HepG2 (cell line): ENCODE measurements around the gene CD19. TPM values are rescaled to one million over a fixed set of nuclear protein-coding genes. Genes with fewer than 3 reads are reported as not detected.
A peak's percentile ranks its signal among the peaks of the same experiment; 100 is the strongest.

Experiments
- CBX2 ChIP-seq, 2 experiments: fragments of 200-600 bp in 1 of 2; sonication (generic); formaldehyde crosslinking in 1 of 2; IDR thresholded peaks; 2 replicates each; pipeline versions ENCODE4 v1.7.0 to v1.8.1; 2018 to 2022; ENCODE audit warnings: low read depth in 2 of 2, low read length in 1 of 2, mild to moderate bottlenecking in 1 of 2, missing genetic modification reagents in 1 of 2
- MED8 ChIP-seq: sonication (generic); formaldehyde crosslinking; IDR thresholded peaks from 2 replicates; pipeline ENCODE4 v1.8.1; 2023; ENCODE audit warnings: mild to moderate bottlenecking, missing genetic modification reagents; ENCODE audit not compliant: insufficient replicate concordance
- NPAS2 ChIP-seq: sonication (generic); formaldehyde crosslinking; IDR thresholded peaks from 2 replicates; pipeline ENCODE4 v1.8.0; 2022; ENCODE audit warnings: mild to moderate bottlenecking, missing genetic modification reagents, borderline replicate concordance
- SP1 ChIP-seq, 2 experiments: fragments of 450-650 bp in 1 of 2; sonication (generic) in 1 of 2; formaldehyde crosslinking in 1 of 2; IDR thresholded peaks; 2 replicates each; pipeline versions ENCODE4 v1.4.0 to v1.6.1; 2016 to 2020; ENCODE audit warnings: missing genetic modification reagents in 1 of 2
- SPEN ChIP-seq: sonication (generic); formaldehyde crosslinking; IDR thresholded peaks from 2 replicates; pipeline ENCODE4 v1.5.1; 2020; ENCODE audit warnings: low read depth, mild to moderate bottlenecking, missing genetic modification reagents
- TCF12 ChIP-seq, 2 experiments: fragments of 450-650 bp in 1 of 2; sonication (generic) in 1 of 2; formaldehyde crosslinking in 1 of 2; IDR thresholded peaks; 2 replicates each; pipeline versions ENCODE4 v1.6.1 to v1.8.0; 2017 to 2022; ENCODE audit warnings: antibody characterized with exemption in 1 of 2, mild to moderate bottlenecking in 1 of 2, missing genetic modification reagents in 1 of 2, moderate library complexity in 1 of 2
- TCF7 ChIP-seq: sonication (generic); IDR thresholded peaks from 2 replicates; pipeline ENCODE4 v1.6.1; 2016; ENCODE audit warnings: antibody characterized with exemption, low read depth
- ZNF367 ChIP-seq: sonication (generic); formaldehyde crosslinking; IDR thresholded peaks from 2 replicates; pipeline ENCODE4 v1.4.0; 2020; ENCODE audit warnings: missing genetic modification reagents, borderline replicate concordance
- ZNF572 ChIP-seq: sonication (generic); formaldehyde crosslinking; IDR thresholded peaks from 2 replicates; pipeline ENCODE4 v1.5.1; 2020; ENCODE audit warnings: mild to moderate bottlenecking, missing genetic modification reagents
- ZNF816 ChIP-seq: sonication (generic); formaldehyde crosslinking; IDR thresholded peaks from 2 replicates; pipeline ENCODE4 v1.8.0; 2022; ENCODE audit warnings: missing genetic modification reagents, mild to moderate bottlenecking, borderline replicate concordance
- polyA plus RNA-seq, 8 experiments: library from polyadenylated mRNA; depleted of rRNA in 3 of 8; stranded (reverse) in 7 of 8; unstranded in 1 of 8; fragments of >200 nt; fragmentation: Illumina TruSeq in 4 of 8; extraction: Trizol in 4 of 8; gene quantifications; 2 replicates each; pipeline versions ENCODE4 v1.2.1 to v1.2.3, GENCODE V29; 2011 to 2016; ENCODE audit warnings: low read depth in 4 of 8, missing spikeins in 1 of 8, mixed read lengths in 1 of 8; ENCODE audit not compliant: insufficient read depth in 1 of 8
- total RNA-seq, 5 experiments: library from RNA; depleted of rRNA; stranded (reverse); fragments of >200 nt; fragmentation: Illumina TruSeq; extraction: Trizol; gene quantifications; 2 replicates each; pipeline ENCODE4 v1.2.3, GENCODE V29; 2016; ENCODE audit warnings: low read depth in 1 of 5
- TF ChIP-seq, protein P1 (sequence below): sonication (generic); formaldehyde crosslinking; IDR thresholded peaks from 2 replicates; pipeline ENCODE4 v1.4.0; 2020; ENCODE audit warnings: missing genetic modification reagents, borderline replicate concordance
- TF ChIP-seq, protein P2 (sequence below): sonication (generic); formaldehyde crosslinking; IDR thresholded peaks from 2 replicates; pipeline ENCODE4 v1.4.0; 2020; ENCODE audit warnings: missing genetic modification reagents, borderline replicate concordance
- TF ChIP-seq, protein P3 (sequence below): sonication (generic); formaldehyde crosslinking; IDR thresholded peaks from 2 replicates; pipeline ENCODE4 v1.5.0; 2020; ENCODE audit warnings: missing genetic modification reagents
- TF ChIP-seq, protein P4 (sequence below): sonication (generic); formaldehyde crosslinking; IDR thresholded peaks from 2 replicates; pipeline ENCODE4 v1.8.0; 2022; ENCODE audit warnings: missing genetic modification reagents, mild to moderate bottlenecking, borderline replicate concordance
- TF ChIP-seq, protein P5 (sequence below): sonication (generic); formaldehyde crosslinking; IDR thresholded peaks from 2 replicates; pipeline ENCODE4 v1.4.0; 2020; ENCODE audit warnings: low read depth, mild to moderate bottlenecking, missing genetic modification reagents

CD19 gene
- total and polyA plus RNA-seq, 2 of the 13 experiments (the other 11 are each of a cell fraction or from before 2014, with no cell fraction given): 0.55 to 1.1 TPM

DNA sequence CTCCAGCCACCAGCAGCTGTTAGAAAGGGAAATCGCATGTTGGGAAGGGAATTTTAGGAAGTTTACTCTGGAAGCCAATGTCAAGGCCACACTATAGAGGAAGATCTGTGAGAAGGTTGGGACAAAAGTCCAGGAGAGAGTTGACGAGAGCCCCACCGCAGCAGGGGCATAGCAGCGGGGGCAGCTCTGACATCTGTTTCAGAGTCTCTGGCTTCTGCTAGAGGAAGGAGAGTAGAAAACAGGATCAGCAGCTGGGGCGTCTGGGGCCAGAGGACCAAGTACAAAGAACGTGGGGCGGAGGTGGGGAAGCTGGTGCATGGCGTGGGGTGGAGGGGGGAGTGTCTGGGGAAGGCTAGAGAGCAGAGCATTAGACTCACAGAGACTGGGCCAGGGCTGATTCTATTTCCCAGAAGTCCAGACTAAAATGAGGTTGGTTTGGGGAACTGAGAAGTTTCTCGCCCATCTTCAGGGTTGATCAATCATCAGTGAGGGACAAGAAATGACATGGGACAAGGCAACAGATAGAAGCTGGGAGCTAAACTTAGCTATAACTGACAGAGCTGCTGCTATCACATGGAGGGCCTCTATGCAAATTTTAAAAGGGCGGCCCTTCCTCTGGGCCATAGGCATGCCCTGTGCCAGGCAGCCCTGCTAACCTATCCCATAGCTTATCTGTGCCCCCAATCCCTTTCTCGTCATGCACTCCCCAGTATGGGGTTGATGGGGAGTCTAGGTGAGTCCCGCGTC, 7.9 kb upstream of the CD19 start (continued):
- no peak for TF ChIP-seq SP1 (IDR thresholded peaks at IDR 0.05)
- no peak for TF ChIP-seq SP1 (CRISPR knock-in tag; IDR thresholded peaks at IDR 0.05)
- TF ChIP-seq, protein P1, sequence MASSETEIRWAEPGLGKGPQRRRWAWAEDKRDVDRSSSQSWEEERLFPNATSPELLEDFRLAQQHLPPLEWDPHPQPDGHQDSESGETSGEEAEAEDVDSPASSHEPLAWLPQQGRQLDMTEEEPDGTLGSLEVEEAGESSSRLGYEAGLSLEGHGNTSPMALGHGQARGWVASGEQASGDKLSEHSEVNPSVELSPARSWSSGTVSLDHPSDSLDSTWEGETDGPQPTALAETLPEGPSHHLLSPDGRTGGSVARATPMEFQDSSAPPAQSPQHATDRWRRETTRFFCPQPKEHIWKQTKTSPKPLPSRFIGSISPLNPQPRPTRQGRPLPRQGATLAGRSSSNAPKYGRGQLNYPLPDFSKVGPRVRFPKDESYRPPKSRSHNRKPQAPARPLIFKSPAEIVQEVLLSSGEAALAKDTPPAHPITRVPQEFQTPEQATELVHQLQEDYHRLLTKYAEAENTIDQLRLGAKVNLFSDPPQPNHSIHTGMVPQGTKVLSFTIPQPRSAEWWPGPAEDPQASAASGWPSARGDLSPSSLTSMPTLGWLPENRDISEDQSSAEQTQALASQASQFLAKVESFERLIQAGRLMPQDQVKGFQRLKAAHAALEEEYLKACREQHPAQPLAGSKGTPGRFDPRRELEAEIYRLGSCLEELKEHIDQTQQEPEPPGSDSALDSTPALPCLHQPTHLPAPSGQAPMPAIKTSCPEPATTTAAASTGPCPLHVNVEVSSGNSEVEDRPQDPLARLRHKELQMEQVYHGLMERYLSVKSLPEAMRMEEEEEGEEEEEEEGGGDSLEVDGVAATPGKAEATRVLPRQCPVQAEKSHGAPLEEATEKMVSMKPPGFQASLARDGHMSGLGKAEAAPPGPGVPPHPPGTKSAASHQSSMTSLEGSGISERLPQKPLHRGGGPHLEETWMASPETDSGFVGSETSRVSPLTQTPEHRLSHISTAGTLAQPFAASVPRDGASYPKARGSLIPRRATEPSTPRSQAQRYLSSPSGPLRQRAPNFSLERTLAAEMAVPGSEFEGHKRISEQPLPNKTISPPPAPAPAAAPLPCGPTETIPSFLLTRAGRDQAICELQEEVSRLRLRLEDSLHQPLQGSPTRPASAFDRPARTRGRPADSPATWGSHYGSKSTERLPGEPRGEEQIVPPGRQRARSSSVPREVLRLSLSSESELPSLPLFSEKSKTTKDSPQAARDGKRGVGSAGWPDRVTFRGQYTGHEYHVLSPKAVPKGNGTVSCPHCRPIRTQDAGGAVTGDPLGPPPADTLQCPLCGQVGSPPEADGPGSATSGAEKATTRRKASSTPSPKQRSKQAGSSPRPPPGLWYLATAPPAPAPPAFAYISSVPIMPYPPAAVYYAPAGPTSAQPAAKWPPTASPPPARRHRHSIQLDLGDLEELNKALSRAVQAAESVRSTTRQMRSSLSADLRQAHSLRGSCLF (CRISPR knock-in tag): no peak
- TF ChIP-seq, protein P2, sequence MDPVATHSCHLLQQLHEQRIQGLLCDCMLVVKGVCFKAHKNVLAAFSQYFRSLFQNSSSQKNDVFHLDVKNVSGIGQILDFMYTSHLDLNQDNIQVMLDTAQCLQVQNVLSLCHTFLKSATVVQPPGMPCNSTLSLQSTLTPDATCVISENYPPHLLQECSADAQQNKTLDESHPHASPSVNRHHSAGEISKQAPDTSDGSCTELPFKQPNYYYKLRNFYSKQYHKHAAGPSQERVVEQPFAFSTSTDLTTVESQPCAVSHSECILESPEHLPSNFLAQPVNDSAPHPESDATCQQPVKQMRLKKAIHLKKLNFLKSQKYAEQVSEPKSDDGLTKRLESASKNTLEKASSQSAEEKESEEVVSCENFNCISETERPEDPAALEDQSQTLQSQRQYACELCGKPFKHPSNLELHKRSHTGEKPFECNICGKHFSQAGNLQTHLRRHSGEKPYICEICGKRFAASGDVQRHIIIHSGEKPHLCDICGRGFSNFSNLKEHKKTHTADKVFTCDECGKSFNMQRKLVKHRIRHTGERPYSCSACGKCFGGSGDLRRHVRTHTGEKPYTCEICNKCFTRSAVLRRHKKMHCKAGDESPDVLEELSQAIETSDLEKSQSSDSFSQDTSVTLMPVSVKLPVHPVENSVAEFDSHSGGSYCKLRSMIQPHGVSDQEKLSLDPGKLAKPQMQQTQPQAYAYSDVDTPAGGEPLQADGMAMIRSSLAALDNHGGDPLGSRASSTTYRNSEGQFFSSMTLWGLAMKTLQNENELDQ: no peak
- no peak for TF ChIP-seq ZNF816 (CRISPR knock-in tag)
- no peak for TF ChIP-seq TCF7
- TF ChIP-seq, protein P3, sequence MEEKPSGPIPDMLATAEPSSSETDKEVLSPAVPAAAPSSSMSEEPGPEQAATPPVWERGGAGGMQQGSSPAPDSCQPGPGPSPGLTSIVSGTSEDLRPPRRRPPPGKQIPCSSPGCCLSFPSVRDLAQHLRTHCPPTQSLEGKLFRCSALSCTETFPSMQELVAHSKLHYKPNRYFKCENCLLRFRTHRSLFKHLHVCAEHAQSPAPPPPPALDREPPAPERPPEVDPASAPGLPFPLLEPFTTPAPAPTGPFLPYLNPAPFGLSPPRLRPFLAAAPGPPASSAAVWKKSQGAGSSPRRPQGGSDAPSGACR (CRISPR knock-in tag): no peak
- TF ChIP-seq CBX2 (IDR thresholded peaks at IDR 0.05; ENCODE audit: low read depth, low read length): no peak
- TF ChIP-seq CBX2 (CRISPR knock-in tag; IDR thresholded peaks at IDR 0.05; ENCODE audit: low read depth): no peak
- no peak for TF ChIP-seq NPAS2 (CRISPR knock-in tag)
- TF ChIP-seq SPEN (CRISPR knock-in tag): no peak; the same call in 1 of the 2 replicates
- TF ChIP-seq, protein P4, sequence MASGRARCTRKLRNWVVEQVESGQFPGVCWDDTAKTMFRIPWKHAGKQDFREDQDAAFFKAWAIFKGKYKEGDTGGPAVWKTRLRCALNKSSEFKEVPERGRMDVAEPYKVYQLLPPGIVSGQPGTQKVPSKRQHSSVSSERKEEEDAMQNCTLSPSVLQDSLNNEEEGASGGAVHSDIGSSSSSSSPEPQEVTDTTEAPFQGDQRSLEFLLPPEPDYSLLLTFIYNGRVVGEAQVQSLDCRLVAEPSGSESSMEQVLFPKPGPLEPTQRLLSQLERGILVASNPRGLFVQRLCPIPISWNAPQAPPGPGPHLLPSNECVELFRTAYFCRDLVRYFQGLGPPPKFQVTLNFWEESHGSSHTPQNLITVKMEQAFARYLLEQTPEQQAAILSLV (CRISPR knock-in tag): no peak
- TF ChIP-seq ZNF367 (CRISPR knock-in tag): no peak
- TF ChIP-seq MED8 (CRISPR knock-in tag): no peak
- TF ChIP-seq, protein P5, sequence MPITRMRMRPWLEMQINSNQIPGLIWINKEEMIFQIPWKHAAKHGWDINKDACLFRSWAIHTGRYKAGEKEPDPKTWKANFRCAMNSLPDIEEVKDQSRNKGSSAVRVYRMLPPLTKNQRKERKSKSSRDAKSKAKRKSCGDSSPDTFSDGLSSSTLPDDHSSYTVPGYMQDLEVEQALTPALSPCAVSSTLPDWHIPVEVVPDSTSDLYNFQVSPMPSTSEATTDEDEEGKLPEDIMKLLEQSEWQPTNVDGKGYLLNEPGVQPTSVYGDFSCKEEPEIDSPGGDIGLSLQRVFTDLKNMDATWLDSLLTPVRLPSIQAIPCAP (CRISPR knock-in tag): no peak
- no peak for TF ChIP-seq TCF12 (IDR thresholded peaks at IDR 0.05)
- 0 out of 2 replicates have a peak, but pooled peaks have one; percentile 9 for TF ChIP-seq TCF12 (CRISPR knock-in tag; IDR thresholded peaks at IDR 0.05)
- TF ChIP-seq ZNF572: no peak
